Stimulated activated CD8-positive, alpha-beta memory T cell treated with anti-CD3 and anti-CD28 coated beads, Interleukin-15, amount 100 ng/mL, for 1 hour (primary cell): ENCODE data around the gene ZNF860.
"Not testable (repeated sequence)": the region's sequence is repeated elsewhere in the genome, so short reads cannot be mapped to it uniquely, and the experiment has no call there.

ENCODE experiments used
- DNase-seq: peaks from one replicate; pipeline ENCODE4 v3.0.0-alpha.2; 2020; ENCODE audit warnings: low read depth

The ZNF860 gene

GRCh38 chr3:31960793-31961431 lies 20.6 kb upstream of the ZNF860 start:
- no peak for DNase-seq

- DNase-seq, result no peak
Observed at GRCh38 chr3:31962801-31963205, 18.7 kb upstream of the ZNF860 start.

- DNase-seq, result no peak
Observed at GRCh38 chr3:31966978-31967591, 14.5 kb upstream of the ZNF860 start.

GRCh38 chr3:31967592-31967991 lies 14.0 kb upstream of the ZNF860 start:
- no peak for DNase-seq

GRCh38 chr3:31968369-31968926 lies 13.1 kb upstream of the ZNF860 start:
- no peak for DNase-seq

- no peak for DNase-seq
Observed at GRCh38 chr3:31968927-31969418, 12.6 kb upstream of the ZNF860 start.

- DNase-seq, result no peak
Observed at GRCh38 chr3:31971607-31972006, 9.9 kb upstream of the ZNF860 start.

- no peak for DNase-seq
Observed at GRCh38 chr3:31973081-31973480, 8.5 kb upstream of the ZNF860 start.

- DNase-seq, result no peak
Observed at GRCh38 chr3:31973837-31974236, 7.7 kb upstream of the ZNF860 start.

GRCh38 chr3:31974471-31974870 lies 7.1 kb upstream of the ZNF860 start:
- DNase-seq, result no peak

GRCh38 chr3:31974964-31975363 lies 6.6 kb upstream of the ZNF860 start:
- no peak for DNase-seq

GRCh38 chr3:31976302-31976701 lies 5.2 kb upstream of the ZNF860 start:
- no peak for DNase-seq

- DNase-seq, result no peak
Observed at GRCh38 chr3:31977736-31978135, 3.8 kb upstream of the ZNF860 start.

GRCh38 chr3:31978553-31978952 lies 3.0 kb upstream of the ZNF860 start:
- DNase-seq, result no peak

- DNase-seq, result no peak
Observed at GRCh38 chr3:31979001-31979697, 2.4 kb upstream of the ZNF860 start.

GRCh38 chr3:31980530-31981205 lies 882 bp upstream of the ZNF860 start:
- DNase-seq, result no peak

GRCh38 chr3:31984321-31984720 lies 2.8 kb downstream of the ZNF860 start:
- DNase-seq, result no peak

GRCh38 chr3:31985831-31986230 lies 4.3 kb downstream of the ZNF860 start:
- DNase-seq, result no peak

GRCh38 chr3:31988271-31988670 lies 6.7 kb downstream of the ZNF860 start:
- no peak for DNase-seq

- DNase-seq, result not testable (repeated sequence)
Observed at GRCh38 chr3:31992995-31993394, 11.4 kb downstream of the ZNF860 start.

- no peak for DNase-seq
Observed at GRCh38 chr3:31993843-31994242, 12.3 kb downstream of the ZNF860 start.

GRCh38 chr3:31995026-31995425 lies 13.5 kb downstream of the ZNF860 start:
- DNase-seq, result not testable (repeated sequence)
